NCI-H82 treated with DMSO at 0.1 percent for 48 hours (cell line): ENCODE measurements around the gene BST1.

ENCODE experiments used
- DNase-seq: peaks from one replicate; lab custom pipeline; 2025; ENCODE audit not compliant: unreplicated experiment; lab: John Stamatoyannopoulos, UW

The BST1 gene

DNA sequence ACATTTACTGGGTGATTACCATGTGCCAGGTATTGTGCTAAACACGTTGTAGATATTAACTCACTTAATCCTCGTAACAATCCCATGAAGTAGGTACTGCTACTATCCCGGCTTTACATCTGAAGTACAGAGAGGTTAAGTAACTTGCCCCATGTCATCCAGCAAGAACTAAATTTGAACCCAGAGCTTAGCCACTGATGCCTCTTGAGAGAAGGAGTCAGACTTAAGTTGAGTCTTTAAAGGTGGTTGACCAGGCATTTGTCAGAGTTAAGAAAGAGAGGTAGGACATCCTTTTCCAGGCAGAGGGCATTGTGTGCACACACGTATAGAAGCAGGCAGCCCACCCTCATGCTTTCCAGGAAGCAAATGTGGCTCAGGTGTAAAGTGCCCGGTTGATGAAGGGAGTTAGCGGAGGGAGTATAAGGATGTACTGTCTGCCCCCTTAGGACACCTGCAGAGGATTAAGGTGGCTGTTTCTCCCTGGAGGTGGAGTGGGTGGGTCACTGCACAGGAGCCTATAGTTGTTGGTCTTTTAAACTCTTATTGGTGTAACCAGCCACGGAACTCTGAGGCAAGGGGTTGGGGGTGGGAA, 74.9 kb downstream of the BST1 start:
- DNase-seq = no peak

DNA sequence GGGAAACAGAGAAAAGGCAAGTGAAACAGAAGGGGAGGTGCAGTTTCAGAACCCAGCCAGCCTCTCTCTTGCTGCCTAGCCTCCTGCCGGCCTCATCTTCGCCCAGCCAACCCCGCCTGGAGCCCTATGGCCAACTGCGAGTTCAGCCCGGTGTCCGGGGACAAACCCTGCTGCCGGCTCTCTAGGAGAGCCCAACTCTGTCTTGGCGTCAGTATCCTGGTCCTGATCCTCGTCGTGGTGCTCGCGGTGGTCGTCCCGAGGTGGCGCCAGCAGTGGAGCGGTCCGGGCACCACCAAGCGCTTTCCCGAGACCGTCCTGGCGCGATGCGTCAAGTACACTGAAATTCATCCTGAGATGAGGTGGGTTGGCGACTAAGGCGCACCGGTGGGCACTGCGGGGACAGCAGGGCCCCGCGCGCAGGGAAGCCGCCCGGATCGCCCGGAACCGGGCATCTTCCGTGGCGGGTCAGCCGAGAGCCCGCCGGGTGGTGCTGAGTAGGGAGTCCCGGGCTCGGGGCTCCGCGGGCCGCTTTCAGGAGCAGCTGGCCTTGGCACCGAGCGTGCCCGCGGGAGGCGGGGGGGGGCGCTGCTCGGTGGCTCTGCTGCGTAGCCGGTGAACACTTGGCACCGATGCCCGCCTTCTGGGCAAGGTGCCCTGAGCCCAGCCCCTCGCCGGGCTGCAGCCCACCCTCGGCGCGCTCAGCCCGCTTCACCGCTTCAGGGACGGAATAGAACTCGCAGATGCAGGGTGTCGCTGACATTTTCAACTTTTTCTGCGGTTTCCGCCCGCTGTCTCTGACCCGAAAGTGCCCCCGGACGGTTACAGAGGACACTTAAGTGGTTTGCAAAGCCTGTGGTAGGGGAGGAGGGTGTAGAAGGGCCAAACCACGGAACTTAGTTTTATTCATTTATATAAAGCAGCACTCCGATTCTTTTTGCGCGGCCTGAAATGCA, 75.7 kb downstream of the BST1 start, which contains the start of gene CD38:
TSS of gene CD38 (plus strand) at position 40 of the 953 bp plus-strand sequence. CDS start at position 127, 87 bp downstream.
- no peak for DNase-seq

DNA sequence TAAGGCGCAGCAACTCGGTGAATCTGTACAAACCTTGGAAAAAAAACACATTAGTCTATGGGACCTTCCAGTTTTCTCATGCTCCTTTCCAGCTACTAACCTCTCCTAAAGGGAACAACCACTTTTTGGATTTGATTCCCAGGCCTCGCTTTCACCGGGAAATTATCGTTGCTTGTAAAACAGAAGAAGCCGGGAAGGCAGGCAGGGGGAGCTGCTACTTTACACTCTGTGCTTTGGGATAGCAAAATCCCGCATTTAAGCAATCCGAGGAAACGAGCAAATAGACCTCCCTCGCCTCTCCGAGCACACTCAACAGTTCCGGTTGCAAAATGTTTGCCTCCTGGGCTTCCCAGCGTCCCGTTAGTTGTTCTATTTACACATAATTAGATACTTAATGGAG, 76.4 kb downstream of the BST1 start:
- DNase-seq = no peak

DNA sequence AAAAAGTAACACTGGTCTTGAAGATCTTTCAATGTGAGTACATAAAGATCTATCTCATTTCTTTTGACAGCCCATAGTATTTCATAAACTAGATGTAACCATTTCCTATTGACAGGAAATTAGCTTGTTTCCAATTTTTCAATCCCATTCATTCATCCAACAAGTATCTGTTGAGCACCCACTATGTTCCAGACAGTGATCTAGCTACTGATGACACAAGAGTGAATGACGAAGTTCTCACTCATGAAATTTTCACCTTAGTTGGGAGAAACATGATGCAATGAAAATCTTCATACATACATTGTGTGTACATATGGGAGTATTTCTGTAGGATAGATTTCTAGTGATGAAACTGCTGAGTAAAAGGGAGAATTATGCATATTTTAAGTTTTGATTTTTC, 76.9 kb downstream of the BST1 start:
- no peak for DNase-seq

GRCh38 chr4:15781427-15782095, 78.7 kb downstream of the BST1 start:
- DNase-seq = no peak
